ENCODE measurements around the gene MAP1B.

MAP1B gene

DNA sequence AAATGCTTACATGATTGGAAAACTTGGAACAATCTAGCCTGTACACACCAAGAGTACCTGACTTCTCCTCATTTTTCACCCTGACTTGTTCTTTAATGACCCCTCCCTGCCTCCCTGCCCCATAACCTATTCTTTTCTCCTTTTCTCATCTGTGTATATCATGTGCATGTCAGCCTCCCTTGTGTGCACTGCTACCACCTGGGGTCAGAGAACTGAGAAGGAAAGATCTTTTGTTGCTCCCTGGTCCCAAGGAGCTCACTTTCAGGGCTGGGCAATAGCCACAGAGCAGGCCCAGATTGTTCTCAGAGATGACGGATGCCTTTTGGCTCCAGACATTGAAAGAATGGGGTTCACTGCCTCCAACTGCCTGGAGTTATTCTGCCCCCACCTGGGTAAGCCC is 5.1 kb downstream of the MAP1B start:
- Histone ChIP-seq H3K4me1 (ENCODE audit: control insufficient read depth in 5 of 5, insufficient read depth in 5 of 5, low read length in 5 of 5) (peaks cover 3 to 39% (median 32%) of the 10 kb centered on the region in 5 donors), H3K9ac (ENCODE audit: low read length in 5 of 5) (no peak overlapping the region), H3K4me3 (ENCODE audit: low read depth in 1 of 5, low read length in 5 of 5) (no peak overlapping the region), H3K9me3 (ENCODE audit: control insufficient read depth in 5 of 5, low read length in 5 of 5) (no peaks in the 10 kb centered on the region), H3K27ac (ENCODE audit: low read depth, low read length) (no peak overlapping the region), H3K36me3 (ENCODE audit: control insufficient read depth in 5 of 5, insufficient read depth in 5 of 5, low read length in 5 of 5) (peaks cover 0 to 10% (median 6%) of the 10 kb centered on the region in 5 donors), H3K27me3 (ENCODE audit: control insufficient read depth in 5 of 5, insufficient read depth in 4 of 5, low read length in 5 of 5) (peaks cover 0 to 4% (median 0%) of the 10 kb centered on the region in 5 donors)

DNA sequence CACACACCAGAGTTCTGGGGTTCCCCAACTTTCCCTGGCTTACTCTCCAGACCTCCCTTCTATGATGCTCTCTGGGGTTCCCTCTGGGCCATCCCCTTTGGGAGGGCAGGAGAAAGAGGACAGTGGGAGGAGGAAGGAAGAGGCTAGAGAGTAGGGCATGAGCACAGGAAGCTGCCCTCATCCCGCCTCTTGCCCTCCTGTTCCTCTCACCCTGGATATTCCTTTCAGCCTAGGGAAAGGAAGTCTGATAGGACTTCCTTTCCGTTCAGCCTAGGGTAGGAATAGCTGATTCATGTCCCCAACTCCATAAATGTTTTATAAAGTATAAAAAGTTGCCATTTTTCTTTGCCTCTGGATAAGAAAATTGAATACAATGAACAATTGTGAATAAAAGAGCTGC is 7.4 kb downstream of the MAP1B start:
- Histone ChIP-seq H3K27me3 (ENCODE audit: control insufficient read depth in 5 of 5, insufficient read depth in 4 of 5, low read length in 5 of 5) (no peaks in the 10 kb centered on the region), H3K4me3 (ENCODE audit: low read depth in 1 of 5, low read length in 5 of 5) (no peak overlapping the region), H3K27ac (ENCODE audit: low read depth, low read length) (no peak overlapping the region), H3K36me3 (ENCODE audit: control insufficient read depth in 5 of 5, insufficient read depth in 5 of 5, low read length in 5 of 5) (peaks cover 0 to 10% (median 6%) of the 10 kb centered on the region in 5 donors), H3K4me1 (ENCODE audit: control insufficient read depth in 5 of 5, insufficient read depth in 5 of 5, low read length in 5 of 5) (peaks cover 4 to 25% (median 12%) of the 10 kb centered on the region in 5 donors), H3K9ac (ENCODE audit: low read length in 5 of 5) (no peak overlapping the region), H3K9me3 (ENCODE audit: control insufficient read depth in 5 of 5, low read length in 5 of 5) (peaks cover 0 to 3% (median 0%) of the 10 kb centered on the region in 5 donors)

- Histone ChIP-seq H3K27ac (ENCODE audit: low read depth, low read length) (no peak overlapping the region), H3K4me3 (ENCODE audit: low read depth in 1 of 5, low read length in 5 of 5) (no peak overlapping the region), H3K27me3 (ENCODE audit: control insufficient read depth in 5 of 5, insufficient read depth in 4 of 5, low read length in 5 of 5) (no peaks in the 10 kb centered on the region), H3K36me3 (ENCODE audit: control insufficient read depth in 5 of 5, insufficient read depth in 5 of 5, low read length in 5 of 5) (peaks cover 0 to 10% (median 6%) of the 10 kb centered on the region in 5 donors), H3K9ac (ENCODE audit: low read length in 5 of 5) (no peak overlapping the region), H3K9me3 (ENCODE audit: control insufficient read depth in 5 of 5, low read length in 5 of 5) (peaks cover 0 to 3% (median 0%) of the 10 kb centered on the region in 5 donors), H3K4me1 (ENCODE audit: control insufficient read depth in 5 of 5, insufficient read depth in 5 of 5, low read length in 5 of 5) (peaks cover 2 to 18% (median 6%) of the 10 kb centered on the region in 5 donors)
Observed at GRCh38 chr5:72115296-72115695, 8.0 kb downstream of the MAP1B start.

DNA sequence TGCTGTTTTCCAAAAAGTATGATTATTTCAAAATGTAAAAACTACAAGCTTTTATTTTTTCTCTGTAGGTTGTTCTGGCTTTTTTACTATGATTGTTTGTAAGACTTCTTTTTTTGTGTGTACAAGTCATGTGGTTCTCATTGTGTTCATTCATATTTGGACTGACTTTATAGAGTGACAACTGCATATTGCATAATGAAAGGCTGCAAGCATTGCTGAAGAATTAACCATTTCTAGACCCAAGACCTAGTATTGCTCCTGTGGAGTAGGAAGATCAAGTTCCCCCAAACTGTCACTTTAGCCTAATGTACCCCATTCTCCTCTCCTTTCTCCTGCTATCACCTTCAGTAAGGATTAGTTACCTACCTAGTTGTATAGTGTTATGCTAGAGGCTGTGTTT is 10.0 kb downstream of the MAP1B start:
- H3K27me3 ChIP-seq (ENCODE audit: control insufficient read depth in 5 of 5, insufficient read depth in 4 of 5, low read length in 5 of 5): no peaks in the 10 kb centered on the region
- peaks cover 0 to 10% (median 6%) of the 10 kb centered on the region in 5 donors for H3K36me3 ChIP-seq (ENCODE audit: control insufficient read depth in 5 of 5, insufficient read depth in 5 of 5, low read length in 5 of 5)
- H3K4me1 ChIP-seq (ENCODE audit: control insufficient read depth in 5 of 5, insufficient read depth in 5 of 5, low read length in 5 of 5): peaks cover 0 to 6% (median 2%) of the 10 kb centered on the region in 5 donors
- H3K9ac ChIP-seq (ENCODE audit: low read length in 5 of 5): no peak overlapping the region
- H3K4me3 ChIP-seq (ENCODE audit: low read depth in 1 of 5, low read length in 5 of 5): no peak overlapping the region
- peaks cover 0 to 3% (median 0%) of the 10 kb centered on the region in 5 donors for H3K9me3 ChIP-seq (ENCODE audit: control insufficient read depth in 5 of 5, low read length in 5 of 5)
- H3K27ac ChIP-seq (ENCODE audit: low read depth, low read length): no peak overlapping the region

- H3K4me3 ChIP-seq (ENCODE audit: low read depth in 1 of 5, low read length in 5 of 5): no peak overlapping the region
- H3K27me3 ChIP-seq (ENCODE audit: control insufficient read depth in 5 of 5, insufficient read depth in 4 of 5, low read length in 5 of 5): no peaks in the 10 kb centered on the region
- peaks cover 0 to 3% (median 0%) of the 10 kb centered on the region in 5 donors for H3K9me3 ChIP-seq (ENCODE audit: control insufficient read depth in 5 of 5, low read length in 5 of 5)
- no peak overlapping the region for H3K27ac ChIP-seq (ENCODE audit: low read depth, low read length)
- H3K4me1 ChIP-seq (ENCODE audit: control insufficient read depth in 5 of 5, insufficient read depth in 5 of 5, low read length in 5 of 5): peaks cover 3 to 11% (median 5%) of the 10 kb centered on the region in 5 donors
- H3K9ac ChIP-seq (ENCODE audit: low read length in 5 of 5): no peak overlapping the region
- H3K36me3 ChIP-seq (ENCODE audit: control insufficient read depth in 5 of 5, insufficient read depth in 5 of 5, low read length in 5 of 5): peaks cover 0 to 9% (median 3%) of the 10 kb centered on the region in 5 donors
Observed at GRCh38 chr5:72121052-72121779, 13.9 kb downstream of the MAP1B start.

- H3K27me3 ChIP-seq (ENCODE audit: control insufficient read depth in 5 of 5, insufficient read depth in 4 of 5, low read length in 5 of 5): no peaks in the 10 kb centered on the region
- no peak overlapping the region for H3K9ac ChIP-seq (ENCODE audit: low read length in 5 of 5)
- peaks cover 0 to 3% (median 0%) of the 10 kb centered on the region in 5 donors for H3K9me3 ChIP-seq (ENCODE audit: control insufficient read depth in 5 of 5, low read length in 5 of 5)
- H3K27ac ChIP-seq (ENCODE audit: low read depth, low read length): no peak overlapping the region
- peaks cover 0 to 7% (median 0%) of the 10 kb centered on the region in 5 donors for H3K36me3 ChIP-seq (ENCODE audit: control insufficient read depth in 5 of 5, insufficient read depth in 5 of 5, low read length in 5 of 5)
- no peak overlapping the region for H3K4me3 ChIP-seq (ENCODE audit: low read depth in 1 of 5, low read length in 5 of 5)
- H3K4me1 ChIP-seq (ENCODE audit: control insufficient read depth in 5 of 5, insufficient read depth in 5 of 5, low read length in 5 of 5): peaks cover 3 to 14% (median 5%) of the 10 kb centered on the region in 5 donors
Observed at GRCh38 chr5:72121780-72122445, 14.6 kb downstream of the MAP1B start.

DNA sequence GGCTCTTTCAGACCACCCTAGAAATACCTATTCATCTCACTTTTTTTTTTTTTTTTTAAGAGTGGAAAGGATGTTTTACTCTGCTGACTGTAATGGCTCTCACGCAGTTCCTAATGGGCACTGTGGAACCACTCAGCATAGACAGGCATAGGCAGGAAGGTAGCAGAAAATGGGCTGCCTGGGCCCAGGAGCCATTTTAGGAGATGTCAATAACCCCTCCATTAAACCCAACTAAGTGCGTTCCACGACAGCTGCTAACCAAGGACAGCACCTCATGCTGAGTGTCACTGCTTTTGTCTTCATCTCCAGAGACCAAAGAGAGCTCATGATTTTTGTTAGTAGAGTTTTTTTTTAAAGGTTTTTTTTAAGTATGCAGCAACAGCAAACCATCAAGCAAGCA is 15.3 kb downstream of the MAP1B start:
- H3K27me3 ChIP-seq (ENCODE audit: control insufficient read depth in 5 of 5, insufficient read depth in 4 of 5, low read length in 5 of 5): no peaks in the 10 kb centered on the region
- peaks cover 0 to 8% (median 0%) of the 10 kb centered on the region in 5 donors for H3K36me3 ChIP-seq (ENCODE audit: control insufficient read depth in 5 of 5, insufficient read depth in 5 of 5, low read length in 5 of 5)
- H3K4me1 ChIP-seq (ENCODE audit: control insufficient read depth in 5 of 5, insufficient read depth in 5 of 5, low read length in 5 of 5): peaks cover 3 to 9% (median 5%) of the 10 kb centered on the region in 5 donors
- no peak overlapping the region for H3K9ac ChIP-seq (ENCODE audit: low read length in 5 of 5)
- H3K9me3 ChIP-seq (ENCODE audit: control insufficient read depth in 5 of 5, low read length in 5 of 5): peaks cover 0 to 3% (median 0%) of the 10 kb centered on the region in 5 donors
- no peak overlapping the region for H3K4me3 ChIP-seq (ENCODE audit: low read depth in 1 of 5, low read length in 5 of 5)
- H3K27ac ChIP-seq (ENCODE audit: low read depth, low read length): no peak overlapping the region

DNA sequence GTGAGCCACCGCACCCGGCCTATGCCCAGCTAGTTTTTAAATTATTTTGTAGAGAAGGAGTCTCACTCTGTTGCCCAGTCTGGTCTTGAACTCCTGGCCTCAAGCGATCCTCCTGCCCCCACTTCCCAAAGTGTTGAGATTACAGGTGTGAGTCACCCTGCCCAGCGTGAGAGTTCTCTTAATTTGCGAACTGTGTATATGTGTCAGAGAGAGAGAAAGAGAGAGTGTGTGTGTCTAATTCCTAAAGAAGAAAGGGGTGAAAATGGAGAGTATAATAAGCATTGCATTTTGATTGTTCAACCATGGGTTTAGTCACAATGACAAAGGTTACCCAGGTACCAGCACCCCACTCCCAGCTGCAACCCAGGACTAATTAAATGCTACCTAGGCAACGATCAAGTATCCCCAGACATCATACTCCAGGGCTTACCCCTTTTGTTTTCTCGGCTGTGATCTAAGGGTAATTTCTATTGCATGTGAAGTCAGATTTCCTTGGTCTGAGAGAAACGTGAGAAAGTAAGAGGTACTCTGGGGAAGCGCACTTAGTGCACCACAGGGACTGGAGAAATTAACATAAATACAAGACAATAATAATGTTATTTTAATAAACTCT is 16.6 kb downstream of the MAP1B start:
- H3K4me3 ChIP-seq (ENCODE audit: low read depth in 1 of 5, low read length in 5 of 5): no peak overlapping the region
- H3K4me1 ChIP-seq (ENCODE audit: control insufficient read depth in 5 of 5, insufficient read depth in 5 of 5, low read length in 5 of 5): peaks cover 3 to 9% (median 5%) of the 10 kb centered on the region in 5 donors
- peaks cover 0 to 3% (median 0%) of the 10 kb centered on the region in 5 donors for H3K9me3 ChIP-seq (ENCODE audit: control insufficient read depth in 5 of 5, low read length in 5 of 5)
- no peak overlapping the region for H3K27ac ChIP-seq (ENCODE audit: low read depth, low read length)
- no peak overlapping the region for H3K9ac ChIP-seq (ENCODE audit: low read length in 5 of 5)
- H3K27me3 ChIP-seq (ENCODE audit: control insufficient read depth in 5 of 5, insufficient read depth in 4 of 5, low read length in 5 of 5): no peaks in the 10 kb centered on the region
- H3K36me3 ChIP-seq (ENCODE audit: control insufficient read depth in 5 of 5, insufficient read depth in 5 of 5, low read length in 5 of 5): peaks cover 0 to 8% (median 0%) of the 10 kb centered on the region in 5 donors

DNA sequence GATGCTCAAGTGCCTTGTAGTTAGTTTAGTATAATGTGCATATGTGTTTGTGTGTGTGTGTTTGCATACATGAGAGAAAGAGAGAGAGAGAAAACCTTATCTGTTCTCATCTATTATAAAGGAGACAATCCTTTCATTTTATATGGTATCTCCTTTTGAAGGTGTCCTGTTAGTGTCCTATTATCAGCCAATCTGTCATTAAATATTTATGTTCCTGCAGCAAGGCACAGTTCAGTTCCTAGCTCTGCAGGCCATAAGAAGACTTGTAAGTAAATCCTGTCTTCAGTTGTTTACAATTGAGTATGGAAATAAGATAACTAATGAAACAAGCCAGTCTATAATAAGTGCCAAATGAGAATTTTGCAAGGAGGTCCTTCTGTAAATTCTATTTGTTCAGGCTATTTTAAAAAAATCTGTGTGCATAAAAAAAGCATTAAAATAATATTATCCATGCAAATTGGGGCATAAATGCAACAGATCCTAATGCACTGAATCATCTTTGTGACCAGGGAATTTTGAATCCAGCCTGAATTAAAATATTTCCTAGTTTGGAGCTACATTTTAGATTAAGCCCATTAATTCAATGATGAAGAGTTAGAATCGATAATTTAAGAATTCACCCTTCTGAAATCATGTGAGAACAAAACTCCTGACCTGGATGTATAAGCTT is 18.1 kb downstream of the MAP1B start:
- H3K4me1 ChIP-seq (ENCODE audit: control insufficient read depth in 5 of 5, insufficient read depth in 5 of 5, low read length in 5 of 5): peaks cover 3 to 15% (median 8%) of the 10 kb centered on the region in 5 donors
- no peak overlapping the region for H3K27ac ChIP-seq (ENCODE audit: low read depth, low read length)
- H3K36me3 ChIP-seq (ENCODE audit: control insufficient read depth in 5 of 5, insufficient read depth in 5 of 5, low read length in 5 of 5): peaks cover 0 to 8% (median 0%) of the 10 kb centered on the region in 5 donors
- H3K27me3 ChIP-seq (ENCODE audit: control insufficient read depth in 5 of 5, insufficient read depth in 4 of 5, low read length in 5 of 5): no peaks in the 10 kb centered on the region
- H3K9me3 ChIP-seq (ENCODE audit: control insufficient read depth in 5 of 5, low read length in 5 of 5): no peaks in the 10 kb centered on the region
- no peak overlapping the region for H3K4me3 ChIP-seq (ENCODE audit: low read depth in 1 of 5, low read length in 5 of 5)
- H3K9ac ChIP-seq (ENCODE audit: low read length in 5 of 5): no peak overlapping the region
